Mesothelial cell of epicardium (in vitro differentiated cells): ENCODE data around the gene NELFB. TPM values are rescaled to one million over a fixed set of nuclear protein-coding genes. Genes with fewer than 3 reads are reported as not detected.

Source experiments
- DNase-seq, 2 experiments: peaks; one replicate each; pipeline ENCODE4 v3.0.0; 2021; ENCODE audit warnings: low spot score in 2 of 2; ENCODE audit not compliant: unreplicated experiment in 2 of 2
- H3K27ac Mint-ChIP-seq: 2 replicates; pipeline ENCODE4 v1.8.0; 2021; ENCODE audit warnings: mixed read lengths
- H3K27me3 Mint-ChIP-seq: 2 replicates; pipeline ENCODE4 v1.8.0; 2021; ENCODE audit warnings: low read depth, mixed read lengths
- H3K36me3 Mint-ChIP-seq: 2 replicates; pipeline ENCODE4 v1.8.0; 2021; ENCODE audit warnings: mixed read lengths
- H3K4me1 Mint-ChIP-seq: 2 replicates; pipeline ENCODE4 v1.8.0; 2021; ENCODE audit warnings: mixed read lengths
- H3K4me3 Mint-ChIP-seq: 2 replicates; pipeline ENCODE4 v1.8.0; 2021; ENCODE audit warnings: mild to moderate bottlenecking, moderate library complexity, mixed read lengths
- H3K9me3 Mint-ChIP-seq: 2 replicates; pipeline ENCODE4 v1.8.0; 2021; ENCODE audit warnings: mixed read lengths
- total RNA-seq: library from RNA; stranded (reverse); gene quantifications from 3 replicates; pipeline ENCODE4 v1.2.1, GENCODE V29; 2021
- TF ChIP-seq, protein P1 (sequence below): fragments of 200-600 bp; sonication (generic); IDR thresholded peaks from one replicate; pipeline ENCODE4 v1.5.0; 2021; ENCODE audit warnings: antibody characterized with exemption; ENCODE audit not compliant: unreplicated experiment

NELFB gene
- total RNA-seq, 1 donor from 2014 or later: 53.3 TPM

DNA sequence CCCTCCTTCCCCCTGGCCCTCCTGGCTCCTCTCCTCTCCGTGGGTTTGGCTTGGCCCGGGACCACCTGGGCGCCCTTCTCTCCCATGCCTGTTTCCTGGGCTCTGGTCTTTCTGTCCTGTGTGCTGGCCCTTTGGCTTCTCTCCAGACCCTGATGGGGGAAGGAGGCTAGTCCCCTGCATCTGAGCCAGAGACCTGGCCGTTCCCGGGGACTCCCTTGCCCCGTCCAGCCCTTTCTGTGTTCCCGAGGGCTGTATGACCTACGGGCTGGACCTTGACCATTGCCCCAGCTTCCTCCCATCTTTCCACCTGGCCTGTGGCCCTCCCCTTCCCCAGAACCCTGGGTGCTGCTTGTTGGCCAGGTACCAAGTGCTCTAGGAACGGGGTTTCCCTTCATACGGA is 8.4 kb downstream of the NELFB start:
- no peak for DNase-seq
- no peak overlapping the region for H3K4me3 Mint-ChIP-seq
- no peaks in the 10 kb centered on the region for H3K27me3 Mint-ChIP-seq
- peaks cover 8% of the 10 kb centered on the region for H3K36me3 Mint-ChIP-seq
- TF ChIP-seq, protein P1, sequence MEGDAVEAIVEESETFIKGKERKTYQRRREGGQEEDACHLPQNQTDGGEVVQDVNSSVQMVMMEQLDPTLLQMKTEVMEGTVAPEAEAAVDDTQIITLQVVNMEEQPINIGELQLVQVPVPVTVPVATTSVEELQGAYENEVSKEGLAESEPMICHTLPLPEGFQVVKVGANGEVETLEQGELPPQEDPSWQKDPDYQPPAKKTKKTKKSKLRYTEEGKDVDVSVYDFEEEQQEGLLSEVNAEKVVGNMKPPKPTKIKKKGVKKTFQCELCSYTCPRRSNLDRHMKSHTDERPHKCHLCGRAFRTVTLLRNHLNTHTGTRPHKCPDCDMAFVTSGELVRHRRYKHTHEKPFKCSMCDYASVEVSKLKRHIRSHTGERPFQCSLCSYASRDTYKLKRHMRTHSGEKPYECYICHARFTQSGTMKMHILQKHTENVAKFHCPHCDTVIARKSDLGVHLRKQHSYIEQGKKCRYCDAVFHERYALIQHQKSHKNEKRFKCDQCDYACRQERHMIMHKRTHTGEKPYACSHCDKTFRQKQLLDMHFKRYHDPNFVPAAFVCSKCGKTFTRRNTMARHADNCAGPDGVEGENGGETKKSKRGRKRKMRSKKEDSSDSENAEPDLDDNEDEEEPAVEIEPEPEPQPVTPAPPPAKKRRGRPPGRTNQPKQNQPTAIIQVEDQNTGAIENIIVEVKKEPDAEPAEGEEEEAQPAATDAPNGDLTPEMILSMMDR: no peak
- no peak overlapping the region for H3K27ac Mint-ChIP-seq
- H3K4me1 Mint-ChIP-seq: no peaks in the 10 kb centered on the region
- H3K9me3 Mint-ChIP-seq: no peaks in the 10 kb centered on the region

DNA sequence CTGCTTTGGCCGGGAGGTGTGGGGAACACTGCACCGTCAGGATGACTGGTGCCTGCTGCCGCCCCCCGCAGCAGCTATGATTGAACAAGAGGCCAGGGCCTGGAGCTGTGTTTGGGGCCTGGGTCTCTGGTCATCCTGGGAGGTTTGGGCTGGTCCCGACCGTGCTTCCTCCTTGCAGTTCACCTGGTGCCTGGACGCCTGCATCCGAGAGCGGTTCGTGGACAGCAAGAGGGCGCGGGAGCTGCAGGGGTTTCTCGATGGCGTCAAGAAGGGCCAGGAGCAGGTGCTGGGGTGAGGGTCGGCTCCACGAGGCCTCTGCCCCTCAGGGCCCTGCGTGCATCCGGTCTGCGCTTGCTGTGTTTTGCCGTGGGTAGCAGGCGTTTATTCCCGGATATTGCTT is 8.9 kb downstream of the NELFB start:
- Mint-ChIP-seq H3K27me3 (no peaks in the 10 kb centered on the region), H3K36me3 (peaks cover 10% of the 10 kb centered on the region), H3K27ac (no peak overlapping the region), H3K4me1 (no peaks in the 10 kb centered on the region), H3K9me3 (no peaks in the 10 kb centered on the region), H3K4me3 (no peak overlapping the region)
- DNase-seq: no peak
- TF ChIP-seq, protein P1: no peak

DNA sequence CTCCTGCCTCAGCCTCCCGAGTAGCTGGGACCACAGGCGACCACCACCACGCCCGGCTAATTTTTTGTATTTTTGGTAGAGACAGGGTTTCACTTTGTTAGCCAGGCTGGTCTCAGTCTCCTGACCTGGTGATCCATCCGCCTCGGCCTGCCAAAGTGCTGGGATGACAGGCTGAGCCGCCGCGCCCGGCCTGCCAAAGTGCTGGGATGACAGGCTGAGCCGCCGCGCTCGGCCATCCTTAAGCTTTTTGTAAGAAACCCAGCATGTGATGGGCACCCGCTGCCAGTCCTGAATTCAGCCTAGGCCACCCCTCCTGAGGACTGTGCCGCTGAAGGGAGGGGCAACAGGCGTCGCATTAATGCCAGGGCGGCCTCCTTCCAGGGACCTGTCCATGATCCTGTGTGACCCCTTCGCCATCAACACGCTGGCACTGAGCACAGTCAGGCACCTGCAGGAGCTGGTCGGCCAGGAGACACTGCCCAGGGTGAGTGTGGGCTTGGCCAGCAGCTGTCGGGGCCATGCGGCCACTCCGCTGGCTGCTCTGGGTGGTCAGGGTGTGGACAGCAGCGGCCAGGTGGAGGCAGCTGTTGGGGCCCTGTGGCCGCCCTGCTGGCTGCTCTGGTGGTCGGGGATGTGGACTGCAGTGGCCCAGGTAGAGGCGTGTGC is 10.5 kb downstream of the NELFB start:
- H3K4me1 Mint-ChIP-seq: no peaks in the 10 kb centered on the region
- H3K27me3 Mint-ChIP-seq: no peaks in the 10 kb centered on the region
- no peak for DNase-seq
- no peak overlapping the region for H3K4me3 Mint-ChIP-seq
- TF ChIP-seq, protein P1: no peak
- no peaks in the 10 kb centered on the region for H3K9me3 Mint-ChIP-seq
- H3K27ac Mint-ChIP-seq: no peak overlapping the region
- H3K36me3 Mint-ChIP-seq: peaks cover 17% of the 10 kb centered on the region

DNA sequence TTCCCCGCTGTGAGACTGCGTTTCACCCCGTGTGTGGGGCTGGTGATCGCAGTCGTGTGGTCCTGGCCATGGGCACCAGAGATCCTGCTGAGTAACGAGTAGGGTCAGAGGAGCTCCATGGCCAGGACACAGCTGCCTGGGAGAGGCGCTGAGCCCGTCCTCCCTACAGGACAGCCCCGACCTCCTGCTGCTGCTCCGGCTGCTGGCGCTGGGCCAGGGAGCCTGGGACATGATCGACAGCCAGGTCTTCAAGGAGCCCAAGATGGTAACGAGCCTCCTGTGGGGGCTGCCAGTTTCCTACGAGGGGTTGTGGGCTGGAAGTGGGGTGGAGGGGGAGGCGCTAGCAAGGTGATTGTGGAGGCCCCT is 11.0 kb downstream of the NELFB start:
- TF ChIP-seq, protein P1: no peak
- Mint-ChIP-seq H3K36me3 (peaks cover 17% of the 10 kb centered on the region), H3K9me3 (no peaks in the 10 kb centered on the region), H3K4me1 (no peaks in the 10 kb centered on the region), H3K4me3 (no peak overlapping the region), H3K27me3 (no peaks in the 10 kb centered on the region), H3K27ac (no peak overlapping the region)
- DNase-seq: no peak

DNA sequence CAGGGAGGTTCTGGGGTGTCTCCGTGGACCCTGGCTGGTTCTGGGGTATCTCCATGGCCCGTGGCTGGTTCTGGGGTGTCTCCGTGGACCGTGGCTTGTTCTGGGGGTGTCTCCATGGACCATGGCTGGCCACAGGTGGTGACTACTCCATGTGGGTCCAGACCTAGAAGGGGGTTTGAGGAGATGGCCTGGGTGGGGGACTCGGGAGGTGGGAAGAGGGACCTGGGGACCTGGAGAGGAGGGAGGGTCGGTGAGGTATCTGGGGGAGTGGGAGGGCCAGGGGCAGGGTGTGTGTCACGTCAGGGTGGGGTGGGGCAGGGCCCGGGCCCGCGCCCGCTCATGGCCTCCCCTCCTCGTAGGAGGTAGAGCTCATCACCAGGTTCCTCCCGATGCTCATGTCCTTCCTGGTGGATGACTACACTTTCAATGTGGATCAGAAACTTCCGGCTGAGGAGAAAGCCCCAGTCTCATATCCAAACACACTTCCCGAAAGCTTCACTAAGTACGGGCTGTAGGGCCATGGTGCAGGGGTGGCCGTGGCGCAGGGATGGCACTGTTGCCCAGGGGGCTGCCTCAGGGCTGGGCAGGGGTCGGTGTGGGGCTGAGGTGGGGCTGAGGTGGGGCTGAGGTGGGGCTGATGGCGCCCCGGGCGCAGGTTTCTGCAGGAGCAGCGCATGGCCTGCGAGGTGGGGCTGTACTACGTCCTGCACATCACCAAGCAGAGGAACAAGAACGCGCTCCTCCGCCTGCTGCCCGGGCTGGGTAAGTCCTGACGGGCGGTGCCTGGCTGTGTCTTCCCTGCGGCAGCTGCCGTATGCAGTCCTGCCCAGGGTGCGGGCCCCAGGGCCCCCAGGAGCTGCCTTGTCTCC is 11.7 kb downstream of the NELFB start:
- Mint-ChIP-seq H3K36me3 (peaks cover 15% of the 10 kb centered on the region), H3K4me1 (no peaks in the 10 kb centered on the region), H3K27ac (no peak overlapping the region), H3K27me3 (no peaks in the 10 kb centered on the region), H3K9me3 (no peaks in the 10 kb centered on the region), H3K4me3 (no peak overlapping the region)
- TF ChIP-seq, protein P1: no peak
- DNase-seq: no peak
